Neural cell (in vitro differentiated cells): ENCODE data around the gene PCDH9. TPM values are rescaled to one million over a fixed set of nuclear protein-coding genes. Genes with fewer than 3 reads are reported as not detected.

Experiments used
- H2AFZ ChIP-seq: fragments of 200-600, 300-800 bp; sonication (generic), shearing (Covaris generic); 2 replicates; pipeline ENCODE4 v1.6.0; 2014; ENCODE audit warnings: low read depth, mild to moderate bottlenecking, antibody characterized with exemption, low read length, moderate library complexity
- H3F3A ChIP-seq: fragments of 200-600 bp; shearing (Covaris generic); 2 replicates; pipeline ENCODE4 v1.6.1; 2016; ENCODE audit warnings: mild to moderate bottlenecking, moderate library complexity, mixed read lengths, antibody characterized with exemption, low read length; ENCODE audit not compliant: insufficient read depth, poor library complexity, severe bottlenecking
- H3K27ac ChIP-seq: fragments of 200-600, 300-800 bp; sonication (generic), shearing (Covaris generic); 2 replicates; pipeline ENCODE4 v1.5.1; 2014; ENCODE audit warnings: mild to moderate bottlenecking, low read length, moderate library complexity
- H3K27me3 ChIP-seq: fragments of 300-800, 200-600 bp; sonication (generic), shearing (Covaris generic); 2 replicates; pipeline ENCODE4 v1.6.0; 2014; ENCODE audit warnings: mild to moderate bottlenecking, low read depth, low read length, moderate library complexity; ENCODE audit not compliant: insufficient read depth
- H3K36me3 ChIP-seq: fragments of 300-800, 200-600 bp; sonication (generic), shearing (Covaris generic); 2 replicates; pipeline ENCODE4 v1.5.1; 2014; ENCODE audit warnings: mild to moderate bottlenecking, antibody characterized with exemption, low read length, moderate library complexity; ENCODE audit not compliant: insufficient read depth
- H3K4me2 ChIP-seq: fragments of 300-800, 200-600 bp; sonication (generic), shearing (Covaris generic); 2 replicates; pipeline ENCODE4 v1.6.0; 2014; ENCODE audit warnings: mild to moderate bottlenecking, low read length
- H3K4me3 ChIP-seq: fragments of 300-800, 200-600 bp; sonication (generic), shearing (Covaris generic); 2 replicates; pipeline ENCODE4 v1.5.1; 2014; ENCODE audit warnings: mild to moderate bottlenecking, low read length, moderate library complexity
- H3K79me2 ChIP-seq: fragments of 200-600 bp; shearing (Covaris generic); replicated peaks from 2 replicates; pipeline ENCODE4 v1.6.0; 2014; ENCODE audit warnings: mild to moderate bottlenecking, low read length, moderate library complexity; ENCODE audit not compliant: insufficient read depth
- H3K9ac ChIP-seq: fragments of 300-800, 200-600 bp; sonication (generic), shearing (Covaris generic); 2 replicates; pipeline ENCODE4 v1.6.1; 2016; ENCODE audit warnings: mild to moderate bottlenecking, low read length, mixed read lengths
- H3K9me2 ChIP-seq: fragments of 200-600 bp; shearing (Covaris generic); 2 replicates; pipeline ENCODE4 v1.6.1; 2016; ENCODE audit warnings: mild to moderate bottlenecking, low read length, mixed read lengths; ENCODE audit not compliant: insufficient read depth
- H3K9me3 ChIP-seq: fragments of 200-600, 300-800 bp; sonication (generic), shearing (Covaris generic); 2 replicates; pipeline ENCODE4 v1.6.1; 2016; ENCODE audit warnings: mild to moderate bottlenecking, mixed run types, low read length, moderate library complexity, mixed read lengths
- H4K20me1 ChIP-seq: fragments of 200-600 bp; shearing (Covaris generic); 2 replicates; pipeline ENCODE4 v1.6.1; 2016; ENCODE audit warnings: mild to moderate bottlenecking, mixed run types; ENCODE audit not compliant: insufficient read depth
- CTCF ChIP-seq: fragments of 450-650 bp; IDR thresholded peaks from 2 replicates; pipeline ENCODE4 v1.5.1; 2014; ENCODE audit warnings: antibody characterized with exemption, mild to moderate bottlenecking, moderate library complexity; ENCODE audit not compliant: poor library complexity, severe bottlenecking
- EP300 ChIP-seq: fragments of 450-650 bp; conservative IDR thresholded peaks from 2 replicates; pipeline ENCODE4 v1.6.1; 2014; ENCODE audit warnings: antibody characterized with exemption, mild to moderate bottlenecking, moderate library complexity; ENCODE audit not compliant: poor library complexity, severe bottlenecking
- EZH2 ChIP-seq: fragments of 200-600, 300-800 bp; shearing (Covaris generic), sonication (generic); IDR thresholded peaks from 2 replicates; pipeline ENCODE4 v1.6.1; 2014; ENCODE audit warnings: antibody characterized with exemption, low read length, borderline replicate concordance, mild to moderate bottlenecking; ENCODE audit not compliant: insufficient read depth, poor library complexity, severe bottlenecking
- MXI1 ChIP-seq: fragments of 450-650 bp; conservative IDR thresholded peaks from 2 replicates; pipeline ENCODE4 v1.6.1; 2014; ENCODE audit warnings: antibody characterized with exemption, mild to moderate bottlenecking; ENCODE audit not compliant: poor library complexity, severe bottlenecking
- POLR2AphosphoS5 ChIP-seq: IDR thresholded peaks from 2 replicates; pipeline ENCODE4 v1.6.1; 2012
- RAD21 ChIP-seq: fragments of 450-650 bp; conservative IDR thresholded peaks from 2 replicates; pipeline ENCODE4 v1.6.1; 2014; ENCODE audit warnings: antibody characterized with exemption, mild to moderate bottlenecking, moderate library complexity
- SMC3 ChIP-seq: fragments of 450-650 bp; conservative IDR thresholded peaks from 2 replicates; pipeline ENCODE4 v1.6.1; 2014; ENCODE audit warnings: antibody characterized with exemption, mild to moderate bottlenecking, moderate library complexity; ENCODE audit not compliant: poor library complexity
- TAF1 ChIP-seq: IDR thresholded peaks from 2 replicates; pipeline ENCODE4 v1.6.1; 2012; ENCODE audit warnings: low read depth
- polyA plus RNA-seq: library from polyadenylated mRNA; depleted of rRNA; stranded (reverse); fragments of >200 nt; gene quantifications from 2 replicates; pipeline ENCODE4 v1.2.3, GENCODE V29; 2014
- TF ChIP-seq, protein P1 (sequence below): IDR thresholded peaks from 2 replicates; pipeline ENCODE4 v1.6.1; 2012; ENCODE audit warnings: borderline replicate concordance

The PCDH9 gene
- polyA plus RNA-seq, 1 donor from 2014 or later: 4.6 TPM

DNA sequence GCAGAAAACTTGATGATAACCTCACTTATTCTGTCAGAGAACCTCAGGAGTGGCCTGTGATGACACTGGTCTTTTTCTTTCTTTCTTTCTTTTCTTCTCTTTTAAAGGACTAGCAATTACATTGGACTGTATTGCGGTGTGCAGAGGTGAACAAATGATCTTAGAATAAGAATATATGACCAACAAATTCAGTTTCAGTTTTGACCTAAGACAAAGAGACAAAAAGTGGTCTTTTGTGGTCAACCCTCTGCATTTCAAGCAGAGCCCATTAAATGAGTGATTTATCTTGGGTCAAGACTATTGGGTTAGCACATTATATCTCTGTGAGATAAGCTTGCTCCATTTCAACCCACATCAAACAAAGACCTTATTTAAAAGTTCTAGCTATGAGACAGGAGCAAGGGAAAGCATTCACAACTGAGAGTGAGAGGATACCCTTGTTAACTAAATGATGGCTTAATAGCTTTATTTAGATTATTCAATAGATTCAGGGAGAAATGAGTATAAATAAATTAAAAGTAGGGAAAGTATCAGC, 644.4 kb downstream of the PCDH9 start:
- no peak overlapping the region for H3K9ac ChIP-seq
- no peaks in the 10 kb centered on the region for H3F3A ChIP-seq
- no peaks in the 10 kb centered on the region for H3K79me2 ChIP-seq
- H4K20me1 ChIP-seq: no peaks in the 10 kb centered on the region
- TF ChIP-seq, protein P1, sequence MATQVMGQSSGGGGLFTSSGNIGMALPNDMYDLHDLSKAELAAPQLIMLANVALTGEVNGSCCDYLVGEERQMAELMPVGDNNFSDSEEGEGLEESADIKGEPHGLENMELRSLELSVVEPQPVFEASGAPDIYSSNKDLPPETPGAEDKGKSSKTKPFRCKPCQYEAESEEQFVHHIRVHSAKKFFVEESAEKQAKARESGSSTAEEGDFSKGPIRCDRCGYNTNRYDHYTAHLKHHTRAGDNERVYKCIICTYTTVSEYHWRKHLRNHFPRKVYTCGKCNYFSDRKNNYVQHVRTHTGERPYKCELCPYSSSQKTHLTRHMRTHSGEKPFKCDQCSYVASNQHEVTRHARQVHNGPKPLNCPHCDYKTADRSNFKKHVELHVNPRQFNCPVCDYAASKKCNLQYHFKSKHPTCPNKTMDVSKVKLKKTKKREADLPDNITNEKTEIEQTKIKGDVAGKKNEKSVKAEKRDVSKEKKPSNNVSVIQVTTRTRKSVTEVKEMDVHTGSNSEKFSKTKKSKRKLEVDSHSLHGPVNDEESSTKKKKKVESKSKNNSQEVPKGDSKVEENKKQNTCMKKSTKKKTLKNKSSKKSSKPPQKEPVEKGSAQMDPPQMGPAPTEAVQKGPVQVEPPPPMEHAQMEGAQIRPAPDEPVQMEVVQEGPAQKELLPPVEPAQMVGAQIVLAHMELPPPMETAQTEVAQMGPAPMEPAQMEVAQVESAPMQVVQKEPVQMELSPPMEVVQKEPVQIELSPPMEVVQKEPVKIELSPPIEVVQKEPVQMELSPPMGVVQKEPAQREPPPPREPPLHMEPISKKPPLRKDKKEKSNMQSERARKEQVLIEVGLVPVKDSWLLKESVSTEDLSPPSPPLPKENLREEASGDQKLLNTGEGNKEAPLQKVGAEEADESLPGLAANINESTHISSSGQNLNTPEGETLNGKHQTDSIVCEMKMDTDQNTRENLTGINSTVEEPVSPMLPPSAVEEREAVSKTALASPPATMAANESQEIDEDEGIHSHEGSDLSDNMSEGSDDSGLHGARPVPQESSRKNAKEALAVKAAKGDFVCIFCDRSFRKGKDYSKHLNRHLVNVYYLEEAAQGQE: no peak
- no peak for TF ChIP-seq POLR2AphosphoS5
- no peak for TF ChIP-seq CTCF
- TF ChIP-seq RAD21: no peak
- H3K36me3 ChIP-seq: no peaks in the 10 kb centered on the region
- H3K27ac ChIP-seq: no peak overlapping the region
- H3K4me3 ChIP-seq: no peak overlapping the region
- H3K9me2 ChIP-seq: no peaks in the 10 kb centered on the region
- H3K27me3 ChIP-seq: no peaks in the 10 kb centered on the region
- H3K4me2 ChIP-seq: no peak overlapping the region
- no peaks in the 10 kb centered on the region for H3K9me3 ChIP-seq
- H2AFZ ChIP-seq: no peak overlapping the region

DNA sequence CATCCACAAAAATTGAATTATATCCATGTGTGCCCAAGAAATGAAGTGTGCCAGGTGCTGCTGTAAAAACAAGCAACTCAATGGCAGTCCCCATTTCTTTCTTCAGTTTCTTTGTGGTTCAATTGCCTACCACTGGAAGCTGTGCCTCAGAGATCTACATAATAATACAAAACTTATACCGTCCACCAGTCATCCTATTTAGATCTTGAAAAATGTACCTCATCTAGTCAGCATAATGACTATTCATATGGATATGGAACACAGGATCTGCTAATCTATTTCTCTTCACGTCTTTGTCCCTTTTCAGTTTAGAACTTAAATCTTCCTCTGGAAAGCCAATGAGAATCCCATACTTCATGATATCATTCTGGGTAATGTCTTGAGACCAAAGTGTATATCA, 648.5 kb downstream of the PCDH9 start:
- Histone ChIP-seq H3K9me2 (no peaks in the 10 kb centered on the region), H3K9ac (no peak overlapping the region), H3K9me3 (no peaks in the 10 kb centered on the region), H2AFZ (no peak overlapping the region), H3K27me3 (no peaks in the 10 kb centered on the region), H4K20me1 (no peaks in the 10 kb centered on the region), H3K36me3 (no peaks in the 10 kb centered on the region), H3F3A (no peaks in the 10 kb centered on the region), H3K4me3 (no peak overlapping the region), H3K27ac (no peak overlapping the region), H3K4me2 (no peak overlapping the region), H3K79me2 (no peaks in the 10 kb centered on the region)
- no peak for TF ChIP-seq MXI1
- TF ChIP-seq, protein P1: no peak
- no peak for TF ChIP-seq RAD21
- no peak for TF ChIP-seq EP300
- no peak for TF ChIP-seq TAF1
- no peak for TF ChIP-seq EZH2
- no peak for TF ChIP-seq SMC3
- TF ChIP-seq POLR2AphosphoS5: no peak
- TF ChIP-seq CTCF: no peak
